Measurements from ENCODE around the gene FIGNL1. TPM values are rescaled to one million over a fixed set of nuclear protein-coding genes. Genes with fewer than 3 reads are reported as not detected.

The FIGNL1 gene
- total RNA-seq: 16.2 and 33.0 TPM in 2 replicates

GRCh38 chr7:50449881-50450589, at the start of gene FIGNL1:
FIGNL1 (minus strand) TSS chr7:50450350; CDS start chr7:50447287, 3,063 bp downstream.

Small RNA genes lying within 50 kb of the gene (small RNA-seq; reads per million reads assigned to genes)
- gene RNU6-1091P: not detected

Other genes with a start within 250 kb of the FIGNL1 start
- gene IKZF1, start 145.6 kb downstream of the FIGNL1 start, total RNA-seq: not detected in 2 replicates
- not detected in 2 replicates for gene DDC, start 115.1 kb upstream of the FIGNL1 start, total RNA-seq